ENCODE measurements around the gene MORN1.
"Not testable (repeated sequence)": the region's sequence is repeated elsewhere in the genome, so short reads cannot be mapped to it uniquely, and the experiment has no call there.

Gene MORN1

GRCh38 chr1:2303016-2303775 lies 88.2 kb downstream of the MORN1 start:
- DNase-seq, result no peak

DNA sequence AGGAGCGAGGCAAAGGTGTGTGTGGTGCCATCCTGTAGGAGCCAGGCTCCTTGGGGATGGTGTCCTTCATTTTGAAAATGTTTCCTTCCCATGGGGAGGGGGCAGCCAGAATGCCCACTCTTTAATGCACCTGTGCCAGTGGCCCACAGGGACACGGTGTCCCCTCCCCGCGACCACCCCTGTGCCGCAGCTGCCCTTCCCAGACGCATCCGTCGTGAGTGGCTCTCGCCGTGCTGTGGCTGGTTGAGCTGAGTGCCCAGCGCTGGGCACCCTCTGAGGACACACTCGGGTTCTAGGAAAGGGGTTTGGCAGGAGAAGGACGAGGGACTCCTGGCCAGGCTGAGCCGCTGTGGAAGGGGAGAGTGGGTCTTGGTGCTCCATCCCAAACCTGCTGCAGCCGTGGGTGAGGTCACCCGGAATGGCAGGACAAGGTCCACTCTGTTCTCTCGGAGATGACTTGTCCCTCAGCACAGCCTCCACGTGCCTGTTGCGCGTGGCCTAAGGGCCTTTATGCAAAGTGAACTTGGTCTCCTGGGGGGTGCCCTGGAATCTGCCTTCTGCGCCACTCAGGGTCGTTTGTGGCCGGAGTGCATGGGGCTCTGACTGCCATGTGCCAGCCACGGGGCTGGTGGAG lies 88.9 kb downstream of the MORN1 start:
- DNase-seq, result no peak

DNA sequence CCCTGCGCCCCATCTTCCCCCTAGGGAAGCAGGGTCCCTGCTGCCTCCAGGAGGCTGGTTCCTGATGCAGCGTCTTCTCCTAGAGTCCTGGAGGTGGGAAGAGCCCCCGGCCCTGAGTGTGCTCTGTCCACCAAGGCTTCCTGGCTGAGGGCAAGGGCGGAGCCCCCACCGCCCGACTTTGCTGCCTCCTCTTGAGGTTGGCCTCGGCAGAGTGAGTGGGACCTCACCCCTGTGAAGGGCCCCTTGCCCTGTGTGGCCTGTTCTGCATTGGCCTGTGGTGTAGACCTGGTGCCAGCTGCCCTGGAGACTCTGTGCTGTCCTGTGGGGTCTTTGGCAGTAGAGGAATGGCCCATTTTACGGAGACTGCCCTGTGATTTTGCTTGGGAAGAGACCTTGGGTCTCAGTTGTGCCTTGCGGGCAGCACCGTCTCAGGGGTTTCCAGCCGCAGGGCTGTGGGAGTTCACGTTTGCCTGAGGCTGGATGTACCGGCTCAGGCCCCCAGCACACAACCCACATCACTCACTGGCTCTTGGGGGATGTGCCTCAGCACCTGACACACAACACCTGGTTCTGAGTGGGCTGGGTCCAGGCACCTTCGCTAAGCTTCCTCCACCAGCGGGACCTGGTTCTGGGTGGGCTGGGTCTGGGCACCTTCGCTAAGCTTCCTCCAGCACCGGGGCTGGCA lies 89.6 kb downstream of the MORN1 start:
- DNase-seq, result no peak

DNA sequence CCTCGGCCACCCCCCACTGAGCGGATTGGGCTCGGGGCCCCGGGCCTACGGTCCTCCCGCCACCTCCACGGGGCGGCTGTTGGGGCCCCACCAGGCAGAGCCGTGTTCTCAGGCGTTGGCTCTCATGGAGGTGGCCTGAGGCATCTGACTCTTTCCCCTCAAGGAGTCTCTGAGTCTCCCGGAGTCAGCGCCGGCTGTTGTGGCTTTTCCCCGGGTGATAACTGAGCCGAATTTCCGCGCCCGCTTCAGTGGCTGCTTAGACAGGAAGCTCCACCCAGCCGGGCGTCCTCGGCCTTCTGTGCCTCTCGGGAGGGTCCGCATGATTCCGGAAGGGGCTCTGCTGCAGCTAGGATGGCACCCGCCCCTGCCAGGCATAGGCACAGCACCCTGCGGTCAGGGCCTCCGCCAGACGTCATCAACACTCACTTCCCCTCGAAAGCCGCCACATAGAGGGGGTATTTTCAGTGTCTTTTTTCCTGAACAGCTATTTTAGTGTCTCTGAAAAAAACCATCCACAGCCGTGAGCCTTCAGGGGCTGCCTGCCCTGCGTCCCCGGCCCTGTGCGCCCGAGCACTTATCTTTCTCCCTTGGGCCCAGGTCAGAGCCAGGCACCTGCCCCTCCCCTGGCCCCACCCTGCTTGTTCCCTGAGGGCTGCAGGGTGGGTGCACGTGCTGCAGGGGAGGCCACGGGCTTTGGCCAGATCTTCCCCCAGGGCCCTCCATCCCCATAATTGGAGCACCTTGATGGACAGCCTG lies 90.3 kb downstream of the MORN1 start:
- DNase-seq, result peak; percentile 24

DNA sequence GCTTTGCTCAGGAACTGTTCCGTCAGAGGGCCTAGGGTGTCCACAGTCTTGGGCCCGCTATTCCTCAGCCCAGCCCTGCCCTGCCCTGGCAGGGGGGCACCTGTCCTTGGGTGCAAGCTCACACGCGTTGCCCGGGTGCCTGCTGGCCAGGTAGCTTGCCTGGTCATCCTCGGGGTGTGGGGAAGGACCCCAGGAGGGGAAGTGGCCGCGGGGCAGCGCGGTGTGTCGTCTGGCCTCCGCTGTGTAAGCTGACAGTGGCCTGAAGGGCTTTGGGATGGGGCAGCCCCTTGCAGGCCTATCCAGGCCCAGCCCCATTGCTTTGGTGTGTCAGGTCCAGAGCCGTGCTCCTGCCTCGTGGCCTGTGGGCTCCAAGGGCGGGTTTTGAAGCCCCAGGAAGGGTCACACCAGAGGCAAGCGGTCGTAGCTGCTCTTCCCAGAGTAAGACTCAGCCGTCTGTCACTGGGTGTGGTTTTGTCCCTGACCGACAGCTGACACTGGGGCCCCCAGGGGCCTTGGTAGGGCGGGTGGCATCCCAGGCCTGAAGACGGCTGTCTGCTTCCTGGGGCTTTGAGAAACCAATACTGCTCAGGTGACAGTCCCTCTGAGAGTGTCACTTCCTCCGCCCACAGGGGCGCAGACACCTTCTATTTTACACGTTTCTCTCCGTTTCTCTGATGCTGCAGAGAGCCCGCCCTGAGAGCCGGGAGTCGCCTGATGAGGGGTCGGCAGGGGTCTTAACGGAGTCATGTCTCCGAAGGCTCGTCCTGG lies 91.2 kb downstream of the MORN1 start:
- no peak for DNase-seq

GRCh38 chr1:2299131-2299627 lies 92.2 kb downstream of the MORN1 start:
- no peak for DNase-seq

- DNase-seq, result no peak
Observed at GRCh38 chr1:2298685-2299084, 92.7 kb downstream of the MORN1 start.

- DNase-seq, result no peak
Observed at GRCh38 chr1:2297246-2298011, 93.9 kb downstream of the MORN1 start.

DNA sequence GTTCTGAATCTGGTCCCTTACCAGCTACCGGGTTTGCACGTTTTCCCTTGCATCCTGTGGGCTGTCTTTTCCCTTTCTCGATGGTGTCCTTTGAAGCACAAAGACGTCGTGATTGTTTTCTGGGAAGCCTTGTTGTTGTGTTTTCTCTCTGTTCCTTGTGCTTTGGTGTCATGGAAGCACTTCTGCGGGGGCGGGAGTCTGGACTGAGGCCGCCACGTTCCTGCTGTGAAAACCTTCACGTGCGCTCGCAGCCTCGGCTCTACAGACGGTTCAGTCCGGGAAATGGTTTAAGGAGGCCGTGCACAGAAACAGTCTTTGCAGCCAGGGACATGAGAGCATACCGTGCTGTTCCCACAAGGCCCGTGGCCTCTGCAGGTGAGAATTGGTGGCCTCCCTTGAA lies 94.7 kb downstream of the MORN1 start:
- DNase-seq, result no peak

- DNase-seq, result not testable (repeated sequence)
Observed at GRCh38 chr1:2296211-2296610, 95.1 kb downstream of the MORN1 start.

- DNase-seq, result no peak
Observed at GRCh38 chr1:2295526-2295925, 95.8 kb downstream of the MORN1 start.

- DNase-seq, result no peak
Observed at GRCh38 chr1:2294725-2295078, 96.7 kb downstream of the MORN1 start.

GRCh38 chr1:2294033-2294724 lies 97.2 kb downstream of the MORN1 start:
- DNase-seq, result peak; percentile 37

GRCh38 chr1:2292725-2293450 lies 98.5 kb downstream of the MORN1 start:
- DNase-seq, result no peak

- DNase-seq, result no peak
Observed at GRCh38 chr1:2291577-2291976, 99.8 kb downstream of the MORN1 start.

GRCh38 chr1:2290595-2291510 lies 100.5 kb downstream of the MORN1 start:
- DNase-seq, result peak; percentile 98

- no peak for DNase-seq
Observed at GRCh38 chr1:2290171-2290578, 101.2 kb downstream of the MORN1 start.

DNA sequence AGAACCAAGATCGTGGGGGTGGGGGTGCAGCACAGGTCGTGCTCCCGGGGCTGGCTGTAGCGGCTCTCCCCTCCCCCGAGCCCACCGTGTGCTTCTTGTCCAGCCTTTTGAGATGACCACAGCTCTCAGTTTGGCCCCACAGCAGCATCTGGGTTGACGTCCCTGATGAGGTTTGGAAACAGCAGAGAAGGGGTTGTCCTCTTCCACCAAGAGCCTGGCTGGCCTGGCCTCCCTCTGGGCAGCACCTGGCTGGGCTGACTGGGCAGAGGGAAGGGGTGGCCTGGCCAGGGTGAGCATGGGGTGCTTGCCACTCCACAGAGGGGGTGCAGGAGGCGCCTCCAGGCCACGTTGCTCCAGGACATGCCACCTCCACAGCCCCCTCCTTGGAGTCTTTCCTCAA lies 101.7 kb downstream of the MORN1 start:
- peak; percentile 30 for DNase-seq
